Liver (tissue), 9 donors: ENCODE results near the gene PEX14. TPM values are rescaled to one million over a fixed set of nuclear protein-coding genes. Genes with fewer than 3 reads are reported as not detected.

Source experiments
- DNase-seq: peaks from one replicate; pipeline ENCODE4 v3.0.0-alpha.2; 2017; ENCODE audit warnings: low spot score
- H3K27ac ChIP-seq, 2 donors: one replicate each; pipeline ENCODE4 v1.7.0; 2013; ENCODE audit warnings: inconsistent platforms in 2 of 2, low read length in 2 of 2, control low read depth in 1 of 2, low read depth in 1 of 2, mild to moderate bottlenecking in 1 of 2
- H3K27me3 ChIP-seq, 4 donors: one replicate each; pipeline versions ENCODE4 v1.6.1 to v1.7.0; 2013; ENCODE audit warnings: low read length in 3 of 4, inconsistent platforms in 1 of 4, mild to moderate bottlenecking in 1 of 4, moderate library complexity in 1 of 4; ENCODE audit not compliant: control insufficient read depth in 4 of 4, insufficient read depth in 4 of 4
- H3K36me3 ChIP-seq, 4 donors: one replicate each; pipeline versions ENCODE4 v1.6.1 to v1.7.0; 2013; ENCODE audit warnings: low read length in 3 of 4, mild to moderate bottlenecking in 3 of 4, low read depth in 1 of 4, moderate library complexity in 1 of 4; ENCODE audit not compliant: control insufficient read depth in 4 of 4, insufficient read depth in 3 of 4
- H3K4me1 ChIP-seq, 4 donors: one replicate each; pipeline versions ENCODE4 v1.6.1 to v1.7.0; 2013; ENCODE audit warnings: low read length in 3 of 4, mild to moderate bottlenecking in 3 of 4, moderate library complexity in 1 of 4; ENCODE audit not compliant: control insufficient read depth in 4 of 4, insufficient read depth in 4 of 4
- H3K4me3 ChIP-seq, 3 donors: one replicate each; pipeline versions ENCODE4 v1.6.1 to v1.7.0; 2013; ENCODE audit warnings: low read length in 3 of 3, control low read depth in 1 of 3, low read depth in 1 of 3, mild to moderate bottlenecking in 1 of 3
- H3K9ac ChIP-seq, 2 donors: one replicate each; pipeline ENCODE4 v1.7.0; 2013; ENCODE audit warnings: low read length in 2 of 2, mild to moderate bottlenecking in 2 of 2, moderate library complexity in 2 of 2, control low read depth in 1 of 2, low read depth in 1 of 2
- H3K9me3 ChIP-seq, 4 donors: one replicate each; pipeline versions ENCODE4 v1.6.1 to v1.7.0; 2013; ENCODE audit warnings: low read length in 3 of 4; ENCODE audit not compliant: control insufficient read depth in 4 of 4
- EGR1 ChIP-seq, 2 donors: IDR thresholded peaks; 2 replicates each; pipeline ENCODE4 v1.6.1; 2016 to 2018; ENCODE audit warnings: antibody characterized with exemption in 2 of 2, low read depth in 2 of 2
- FOXA1 ChIP-seq: IDR thresholded peaks from 2 replicates; pipeline ENCODE4 v1.6.1; 2016; ENCODE audit warnings: antibody characterized with exemption
- FOXA2 ChIP-seq: IDR thresholded peaks from 2 replicates; pipeline ENCODE4 v1.6.1; 2016; ENCODE audit warnings: antibody characterized with exemption
- GABPA ChIP-seq, 2 donors: IDR thresholded peaks in 1 of 2; conservative IDR thresholded peaks in 1 of 2; 2 replicates each; pipeline ENCODE4 v1.6.1; 2016; ENCODE audit warnings: antibody characterized with exemption in 2 of 2, mild to moderate bottlenecking in 1 of 2, moderate library complexity in 1 of 2
- HNF4A ChIP-seq, 2 donors: conservative IDR thresholded peaks; 2 replicates each; pipeline ENCODE4 v1.6.1; 2016; ENCODE audit warnings: antibody characterized with exemption in 2 of 2, mild to moderate bottlenecking in 2 of 2
- HNF4G ChIP-seq: IDR thresholded peaks from 2 replicates; pipeline ENCODE4 v1.6.1; 2016; ENCODE audit warnings: antibody characterized with exemption
- JUND ChIP-seq, 2 donors: IDR thresholded peaks; 2 replicates each; pipeline ENCODE4 v1.6.1; 2016; ENCODE audit warnings: antibody characterized with exemption in 2 of 2
- NR2F2 ChIP-seq: IDR thresholded peaks from 2 replicates; pipeline ENCODE4 v1.6.1; 2016; ENCODE audit warnings: antibody characterized with exemption
- RXRA ChIP-seq, 2 donors: IDR thresholded peaks; 2 replicates each; pipeline ENCODE4 v1.6.1; 2017 to 2018; ENCODE audit warnings: antibody characterized with exemption in 2 of 2, mild to moderate bottlenecking in 1 of 2
- SP1 ChIP-seq: IDR thresholded peaks from 2 replicates; pipeline ENCODE4 v1.6.1; 2018; ENCODE audit warnings: antibody characterized with exemption, mild to moderate bottlenecking
- TAF1 ChIP-seq: conservative IDR thresholded peaks from 2 replicates; pipeline ENCODE4 v1.6.1; 2016; ENCODE audit warnings: antibody characterized with exemption, mild to moderate bottlenecking
- YY1 ChIP-seq: IDR thresholded peaks from 2 replicates; pipeline ENCODE4 v1.6.1; 2016; ENCODE audit warnings: antibody characterized with exemption, mild to moderate bottlenecking
- WGBS: extraction: QIAGEN DNeasy Blood & Tissue Kit; methylation state at CpG from one replicate; pipeline ENCODE4 v1.1.7; 2013; 5-methylcytosine and 5-hydroxymethylcytosine counted together
- polyA plus RNA-seq, 2 donors: library from polyadenylated mRNA; stranded (reverse) in 1 of 2; unstranded in 1 of 2; fragments of 200-250 nt in 1 of 2; fragments of >200 nt in 1 of 2; fragmentation: Nextera tagmentation in 1 of 2; extraction: Ambion mirVana in 1 of 2; gene quantifications; one replicate each; pipeline versions ENCODE4 v1.2.1 to v1.2.3, GENCODE V29; 2013 to 2015
- total RNA-seq, 2 donors: library from RNA; depleted of rRNA; stranded (reverse); fragments of >200 nt; gene quantifications; one replicate each; pipeline ENCODE4 v1.2.3, GENCODE V29; 2014
- TF ChIP-seq, protein P1 (sequence below): fragments of 150-350 bp; IDR thresholded peaks from 2 replicates; pipeline ENCODE4 v1.5.1; 2017; ENCODE audit warnings: improper control_type of control experiment, low read depth, low read length; ENCODE audit not compliant: missing input control
- TF ChIP-seq, protein P2 (sequence below): IDR thresholded peaks from 2 replicates; pipeline ENCODE4 v1.6.1; 2016; ENCODE audit warnings: antibody characterized with exemption
- TF ChIP-seq, protein P3 (sequence below): IDR thresholded peaks from 2 replicates; pipeline ENCODE4 v1.6.1; 2016; ENCODE audit warnings: antibody characterized with exemption
- TF ChIP-seq, protein P4 (sequence below): IDR thresholded peaks from 2 replicates; pipeline ENCODE4 v1.6.1; 2016; ENCODE audit warnings: antibody characterized with exemption
- TF ChIP-seq, protein P5 (sequence below): IDR thresholded peaks from 2 replicates; pipeline ENCODE4 v1.6.1; 2016; ENCODE audit warnings: antibody characterized with exemption, mild to moderate bottlenecking
- donor health status: healthy.
- donor health status: healthy.
- donor health status: healthy.
- donor health status: healthy.
- donor health status: healthy.

The PEX14 gene
- total and polyA plus RNA-seq, 4 donors = 7.1 to 16.1 (median 11.7) TPM

DNA sequence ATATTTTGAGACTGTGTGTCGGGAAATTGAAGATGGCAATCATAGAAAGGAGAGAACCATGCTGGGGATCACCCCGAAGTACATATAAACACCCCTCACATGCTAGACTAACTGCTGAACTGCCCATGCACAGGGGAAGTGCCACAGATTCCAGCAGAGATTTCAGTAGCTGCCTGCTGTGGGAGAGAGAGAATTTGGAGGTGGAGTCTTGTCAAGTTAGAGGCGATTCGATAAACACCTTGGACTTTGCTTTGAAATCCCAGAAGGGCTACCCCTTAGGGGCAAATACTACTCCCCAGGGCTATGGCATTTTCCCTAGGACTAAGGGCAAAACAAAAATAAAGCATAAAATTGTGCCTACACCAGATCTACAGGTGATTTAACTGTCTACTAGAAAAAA, 103.3 kb downstream of the PEX14 start:
- 61% methylated on average over 4 of the region's 4 CpGs for WGBS
- Histone ChIP-seq H3K9me3 (no peaks in the 10 kb centered on the region), H3K27me3 (no peaks in the 10 kb centered on the region), H3K36me3 (no peaks in the 10 kb centered on the region), H3K4me3 (no peak overlapping the region), H3K27ac (no peak overlapping the region), H3K9ac (no peak overlapping the region), H3K4me1 (peaks cover 0 to 6% (median 5%) of the 10 kb centered on the region in 4 donors)
- no peak for DNase-seq
- peak; percentile 76 to 84 for TF ChIP-seq HNF4A (conservative IDR thresholded peaks at IDR 0.05)
- no peak for TF ChIP-seq NR2F2
- no peak for TF ChIP-seq SP1
- no peak for TF ChIP-seq HNF4G
- TF ChIP-seq EGR1 (IDR thresholded peaks at IDR 0.05; ENCODE audit: low read depth in 2 of 2) = no peak
- peak; percentile 9 to 26 for TF ChIP-seq RXRA (IDR thresholded peaks at IDR 0.05)

DNA sequence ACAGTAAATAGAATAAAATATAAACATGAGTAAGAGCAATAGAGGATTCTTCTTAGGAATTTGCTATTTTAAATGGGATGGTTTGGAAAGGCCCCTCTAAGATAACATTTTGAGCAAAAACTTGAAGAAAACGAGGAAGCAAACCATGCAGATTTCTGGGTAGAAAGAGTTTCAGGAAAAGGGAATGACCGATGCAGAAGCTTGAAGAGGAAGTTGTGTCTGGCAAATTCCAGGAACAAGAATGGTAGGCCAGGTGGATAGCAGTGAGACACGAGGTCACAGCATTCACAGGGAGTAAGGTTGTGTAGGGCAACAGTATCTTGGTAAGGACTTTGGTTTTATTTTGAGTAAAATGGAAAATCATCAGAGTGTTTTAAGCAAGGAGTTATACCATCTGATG, 108.9 kb downstream of the PEX14 start:
- no peak overlapping the region for H3K27ac ChIP-seq
- no peaks in the 10 kb centered on the region for H3K27me3 ChIP-seq
- no peaks in the 10 kb centered on the region for H3K36me3 ChIP-seq
- H3K9me3 ChIP-seq = no peaks in the 10 kb centered on the region
- no peak overlapping the region for H3K9ac ChIP-seq
- no peak overlapping the region for H3K4me3 ChIP-seq
- no peak for DNase-seq
- peaks cover 0 to 4% (median 2%) of the 10 kb centered on the region in 4 donors for H3K4me1 ChIP-seq
- TF ChIP-seq FOXA1 (no peak), TAF1 (no peak), HNF4A (conservative IDR thresholded peaks at IDR 0.05) (no peak)
- WGBS = 65% methylated on average over 3 of the region's 3 CpGs

DNA sequence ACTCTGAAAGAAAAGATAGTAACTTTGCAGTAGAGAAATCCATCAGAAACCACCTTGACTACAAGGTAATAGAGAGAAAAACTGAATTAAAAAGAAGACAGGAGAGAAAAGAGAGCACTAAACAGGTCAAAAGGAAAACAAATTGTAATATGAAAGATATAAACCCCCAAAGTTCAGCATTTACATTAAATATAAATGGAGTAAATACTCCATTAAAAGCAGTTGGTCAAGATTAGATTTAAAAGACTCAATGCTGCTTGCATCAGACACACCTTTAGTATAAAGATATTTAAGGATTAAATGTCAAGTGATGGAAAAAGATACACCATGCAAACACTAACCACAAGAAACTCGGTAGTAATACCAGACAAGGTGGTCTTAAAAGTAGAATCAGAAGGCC, 110.5 kb downstream of the PEX14 start:
- Histone ChIP-seq H3K27me3 (no peaks in the 10 kb centered on the region), H3K9ac (no peak overlapping the region), H3K9me3 (no peaks in the 10 kb centered on the region), H3K4me3 (no peak overlapping the region), H3K36me3 (no peaks in the 10 kb centered on the region), H3K27ac (no peak overlapping the region), H3K4me1 (peaks cover 4 to 9% (median 6%) of the 10 kb centered on the region in 4 donors)
- 93% methylated on average over 1 of the region's 1 CpG for WGBS
- DNase-seq = no peak
- TF ChIP-seq JUND (IDR thresholded peaks at IDR 0.05) = no peak
- TF ChIP-seq, protein P1, sequence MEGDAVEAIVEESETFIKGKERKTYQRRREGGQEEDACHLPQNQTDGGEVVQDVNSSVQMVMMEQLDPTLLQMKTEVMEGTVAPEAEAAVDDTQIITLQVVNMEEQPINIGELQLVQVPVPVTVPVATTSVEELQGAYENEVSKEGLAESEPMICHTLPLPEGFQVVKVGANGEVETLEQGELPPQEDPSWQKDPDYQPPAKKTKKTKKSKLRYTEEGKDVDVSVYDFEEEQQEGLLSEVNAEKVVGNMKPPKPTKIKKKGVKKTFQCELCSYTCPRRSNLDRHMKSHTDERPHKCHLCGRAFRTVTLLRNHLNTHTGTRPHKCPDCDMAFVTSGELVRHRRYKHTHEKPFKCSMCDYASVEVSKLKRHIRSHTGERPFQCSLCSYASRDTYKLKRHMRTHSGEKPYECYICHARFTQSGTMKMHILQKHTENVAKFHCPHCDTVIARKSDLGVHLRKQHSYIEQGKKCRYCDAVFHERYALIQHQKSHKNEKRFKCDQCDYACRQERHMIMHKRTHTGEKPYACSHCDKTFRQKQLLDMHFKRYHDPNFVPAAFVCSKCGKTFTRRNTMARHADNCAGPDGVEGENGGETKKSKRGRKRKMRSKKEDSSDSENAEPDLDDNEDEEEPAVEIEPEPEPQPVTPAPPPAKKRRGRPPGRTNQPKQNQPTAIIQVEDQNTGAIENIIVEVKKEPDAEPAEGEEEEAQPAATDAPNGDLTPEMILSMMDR = no peak
- TF ChIP-seq YY1 = no peak

DNA sequence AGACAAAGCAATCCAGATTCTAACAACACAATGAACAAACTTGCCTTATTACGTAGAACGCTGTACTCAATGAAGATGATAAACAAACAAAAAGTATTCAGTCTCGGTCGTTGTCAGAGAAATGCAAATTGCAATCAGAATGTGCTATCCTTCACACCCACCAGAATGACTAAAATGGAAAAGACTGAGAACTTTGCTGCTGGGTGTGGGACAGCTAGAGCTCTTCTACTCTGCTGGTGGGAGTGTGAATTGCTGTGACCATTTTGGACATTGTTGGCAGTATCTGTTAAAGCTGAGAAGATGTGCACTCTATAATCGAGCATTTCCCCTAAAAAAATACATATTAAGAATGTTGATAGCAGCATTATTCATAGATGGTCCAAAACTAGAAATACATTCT, 111.4 kb downstream of the PEX14 start:
- Histone ChIP-seq H3K9ac (no peak overlapping the region), H3K4me1 (peaks cover 6 to 16% (median 12%) of the 10 kb centered on the region in 4 donors), H3K4me3 (no peak overlapping the region), H3K27me3 (no peaks in the 10 kb centered on the region), H3K27ac (no peak overlapping the region), H3K36me3 (no peaks in the 10 kb centered on the region), H3K9me3 (no peaks in the 10 kb centered on the region)
- DNase-seq = no peak
- no peak for TF ChIP-seq HNF4G
- TF ChIP-seq, protein P2, sequence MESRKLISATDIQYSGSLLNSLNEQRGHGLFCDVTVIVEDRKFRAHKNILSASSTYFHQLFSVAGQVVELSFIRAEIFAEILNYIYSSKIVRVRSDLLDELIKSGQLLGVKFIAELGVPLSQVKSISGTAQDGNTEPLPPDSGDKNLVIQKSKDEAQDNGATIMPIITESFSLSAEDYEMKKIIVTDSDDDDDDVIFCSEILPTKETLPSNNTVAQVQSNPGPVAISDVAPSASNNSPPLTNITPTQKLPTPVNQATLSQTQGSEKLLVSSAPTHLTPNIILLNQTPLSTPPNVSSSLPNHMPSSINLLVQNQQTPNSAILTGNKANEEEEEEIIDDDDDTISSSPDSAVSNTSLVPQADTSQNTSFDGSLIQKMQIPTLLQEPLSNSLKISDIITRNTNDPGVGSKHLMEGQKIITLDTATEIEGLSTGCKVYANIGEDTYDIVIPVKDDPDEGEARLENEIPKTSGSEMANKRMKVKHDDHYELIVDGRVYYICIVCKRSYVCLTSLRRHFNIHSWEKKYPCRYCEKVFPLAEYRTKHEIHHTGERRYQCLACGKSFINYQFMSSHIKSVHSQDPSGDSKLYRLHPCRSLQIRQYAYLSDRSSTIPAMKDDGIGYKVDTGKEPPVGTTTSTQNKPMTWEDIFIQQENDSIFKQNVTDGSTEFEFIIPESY = no peak
- TF ChIP-seq, protein P3, sequence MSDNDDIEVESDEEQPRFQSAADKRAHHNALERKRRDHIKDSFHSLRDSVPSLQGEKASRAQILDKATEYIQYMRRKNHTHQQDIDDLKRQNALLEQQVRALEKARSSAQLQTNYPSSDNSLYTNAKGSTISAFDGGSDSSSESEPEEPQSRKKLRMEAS = no peak
- TF ChIP-seq YY1 = no peak
- TF ChIP-seq, protein P4, sequence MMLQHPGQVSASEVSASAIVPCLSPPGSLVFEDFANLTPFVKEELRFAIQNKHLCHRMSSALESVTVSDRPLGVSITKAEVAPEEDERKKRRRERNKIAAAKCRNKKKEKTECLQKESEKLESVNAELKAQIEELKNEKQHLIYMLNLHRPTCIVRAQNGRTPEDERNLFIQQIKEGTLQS = no peak
- no peak for TF ChIP-seq GABPA (IDR thresholded peaks at IDR 0.05 in 1 of 2, conservative IDR thresholded peaks at IDR 0.05 in 1 of 2)
- TF ChIP-seq HNF4A (conservative IDR thresholded peaks at IDR 0.05) = no peak
- TF ChIP-seq FOXA1 = no peak
- TF ChIP-seq JUND (IDR thresholded peaks at IDR 0.05) = no peak
- no peak for TF ChIP-seq FOXA2
- TF ChIP-seq, protein P5, sequence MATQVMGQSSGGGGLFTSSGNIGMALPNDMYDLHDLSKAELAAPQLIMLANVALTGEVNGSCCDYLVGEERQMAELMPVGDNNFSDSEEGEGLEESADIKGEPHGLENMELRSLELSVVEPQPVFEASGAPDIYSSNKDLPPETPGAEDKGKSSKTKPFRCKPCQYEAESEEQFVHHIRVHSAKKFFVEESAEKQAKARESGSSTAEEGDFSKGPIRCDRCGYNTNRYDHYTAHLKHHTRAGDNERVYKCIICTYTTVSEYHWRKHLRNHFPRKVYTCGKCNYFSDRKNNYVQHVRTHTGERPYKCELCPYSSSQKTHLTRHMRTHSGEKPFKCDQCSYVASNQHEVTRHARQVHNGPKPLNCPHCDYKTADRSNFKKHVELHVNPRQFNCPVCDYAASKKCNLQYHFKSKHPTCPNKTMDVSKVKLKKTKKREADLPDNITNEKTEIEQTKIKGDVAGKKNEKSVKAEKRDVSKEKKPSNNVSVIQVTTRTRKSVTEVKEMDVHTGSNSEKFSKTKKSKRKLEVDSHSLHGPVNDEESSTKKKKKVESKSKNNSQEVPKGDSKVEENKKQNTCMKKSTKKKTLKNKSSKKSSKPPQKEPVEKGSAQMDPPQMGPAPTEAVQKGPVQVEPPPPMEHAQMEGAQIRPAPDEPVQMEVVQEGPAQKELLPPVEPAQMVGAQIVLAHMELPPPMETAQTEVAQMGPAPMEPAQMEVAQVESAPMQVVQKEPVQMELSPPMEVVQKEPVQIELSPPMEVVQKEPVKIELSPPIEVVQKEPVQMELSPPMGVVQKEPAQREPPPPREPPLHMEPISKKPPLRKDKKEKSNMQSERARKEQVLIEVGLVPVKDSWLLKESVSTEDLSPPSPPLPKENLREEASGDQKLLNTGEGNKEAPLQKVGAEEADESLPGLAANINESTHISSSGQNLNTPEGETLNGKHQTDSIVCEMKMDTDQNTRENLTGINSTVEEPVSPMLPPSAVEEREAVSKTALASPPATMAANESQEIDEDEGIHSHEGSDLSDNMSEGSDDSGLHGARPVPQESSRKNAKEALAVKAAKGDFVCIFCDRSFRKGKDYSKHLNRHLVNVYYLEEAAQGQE = no peak
- no peak for TF ChIP-seq RXRA (IDR thresholded peaks at IDR 0.05)
- no peak for TF ChIP-seq EGR1 (IDR thresholded peaks at IDR 0.05; ENCODE audit: low read depth in 2 of 2)
- WGBS = 84% methylated on average over 5 of the region's 5 CpGs
